Measurements from ENCODE around the gene TXNL4B.
"Not testable (repeated sequence)": the region's sequence is repeated elsewhere in the genome, so short reads cannot be mapped to it uniquely, and the experiment has no call there.

TXNL4B gene

DNA sequence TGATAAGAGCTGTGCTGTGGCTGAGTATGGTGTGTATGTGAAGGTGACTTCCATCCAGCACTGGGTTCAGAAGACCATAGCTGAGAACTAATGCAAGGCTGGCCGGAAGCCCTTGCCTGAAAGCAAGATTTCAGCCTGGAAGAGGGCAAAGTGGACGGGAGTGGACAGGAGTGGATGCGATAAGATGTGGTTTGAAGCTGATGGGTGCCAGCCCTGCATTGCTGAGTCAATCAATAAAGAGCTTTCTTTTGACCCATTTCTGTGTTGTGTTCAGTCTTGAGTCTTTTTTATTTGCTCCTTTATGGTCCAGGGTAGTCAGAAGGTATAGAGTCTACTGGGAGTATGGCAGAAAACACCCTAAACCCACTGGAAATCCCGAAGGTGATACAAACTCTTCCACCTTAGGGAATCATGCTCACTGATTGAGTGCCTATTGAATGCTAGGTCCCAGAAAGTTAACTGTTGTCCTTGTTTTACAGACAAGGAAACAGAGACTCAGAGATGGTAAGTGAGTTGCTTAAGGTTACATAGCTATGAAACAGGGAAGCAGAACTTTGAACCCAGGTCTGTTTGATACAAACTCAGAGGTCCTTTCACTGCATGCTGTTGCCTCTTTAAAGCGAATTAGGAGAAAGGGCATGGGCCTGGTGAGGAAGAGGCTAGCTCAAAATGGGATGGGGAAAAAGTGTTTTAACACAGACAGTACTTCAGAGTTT lies 16.3 kb downstream of the TXNL4B start:
- not testable (repeated sequence) for H3K27me3 ChIP-seq (ENCODE audit: control insufficient read depth in 1 of 2, insufficient read depth in 2 of 2, low read length in 2 of 2); H3K9me3 ChIP-seq (ENCODE audit: control insufficient read depth in 1 of 2, low read length in 2 of 2); H3K4me3 ChIP-seq (ENCODE audit: low read depth in 1 of 2, low read length in 2 of 2); H3K27ac ChIP-seq (ENCODE audit: low read depth, low read length); H3K36me3 ChIP-seq (ENCODE audit: control insufficient read depth in 1 of 2, insufficient read depth in 2 of 2, low read length in 2 of 2); H3K9ac ChIP-seq (ENCODE audit: low read depth in 1 of 2, low read length in 2 of 2)
- H3K4me1 ChIP-seq (ENCODE audit: control insufficient read depth in 1 of 2, insufficient read depth in 2 of 2, low read length in 2 of 2): peaks cover 12 to 13% of the 10 kb centered on the region in 2 donors

DNA sequence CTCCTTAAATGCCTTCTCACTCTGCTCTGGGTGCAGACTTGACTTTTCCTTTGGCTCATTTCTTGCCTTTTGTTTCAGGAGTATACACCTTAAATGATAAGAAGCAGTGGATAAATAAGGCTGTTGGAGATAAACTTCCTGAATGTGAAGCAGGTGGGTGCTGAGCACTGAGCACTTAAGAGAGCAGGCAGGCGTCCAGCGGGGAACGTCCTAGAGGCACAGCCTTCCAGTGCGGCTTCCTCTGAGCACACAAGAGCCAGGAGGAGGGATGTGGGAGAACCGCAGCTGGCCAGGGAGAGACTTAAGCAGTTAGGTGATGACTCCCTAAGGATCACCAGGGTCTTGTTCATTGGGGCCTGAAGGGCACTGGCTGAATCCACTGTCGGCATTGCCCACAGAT lies 18.4 kb downstream of the TXNL4B start:
- H3K27ac ChIP-seq (ENCODE audit: low read depth, low read length); H3K9me3 ChIP-seq (ENCODE audit: control insufficient read depth in 1 of 2, low read length in 2 of 2); H3K27me3 ChIP-seq (ENCODE audit: control insufficient read depth in 1 of 2, insufficient read depth in 2 of 2, low read length in 2 of 2); H3K36me3 ChIP-seq (ENCODE audit: control insufficient read depth in 1 of 2, insufficient read depth in 2 of 2, low read length in 2 of 2); H3K9ac ChIP-seq (ENCODE audit: low read depth in 1 of 2, low read length in 2 of 2); H3K4me3 ChIP-seq (ENCODE audit: low read depth in 1 of 2, low read length in 2 of 2): not testable (repeated sequence)
- peaks cover 12 to 13% of the 10 kb centered on the region in 2 donors for H3K4me1 ChIP-seq (ENCODE audit: control insufficient read depth in 1 of 2, insufficient read depth in 2 of 2, low read length in 2 of 2)

DNA sequence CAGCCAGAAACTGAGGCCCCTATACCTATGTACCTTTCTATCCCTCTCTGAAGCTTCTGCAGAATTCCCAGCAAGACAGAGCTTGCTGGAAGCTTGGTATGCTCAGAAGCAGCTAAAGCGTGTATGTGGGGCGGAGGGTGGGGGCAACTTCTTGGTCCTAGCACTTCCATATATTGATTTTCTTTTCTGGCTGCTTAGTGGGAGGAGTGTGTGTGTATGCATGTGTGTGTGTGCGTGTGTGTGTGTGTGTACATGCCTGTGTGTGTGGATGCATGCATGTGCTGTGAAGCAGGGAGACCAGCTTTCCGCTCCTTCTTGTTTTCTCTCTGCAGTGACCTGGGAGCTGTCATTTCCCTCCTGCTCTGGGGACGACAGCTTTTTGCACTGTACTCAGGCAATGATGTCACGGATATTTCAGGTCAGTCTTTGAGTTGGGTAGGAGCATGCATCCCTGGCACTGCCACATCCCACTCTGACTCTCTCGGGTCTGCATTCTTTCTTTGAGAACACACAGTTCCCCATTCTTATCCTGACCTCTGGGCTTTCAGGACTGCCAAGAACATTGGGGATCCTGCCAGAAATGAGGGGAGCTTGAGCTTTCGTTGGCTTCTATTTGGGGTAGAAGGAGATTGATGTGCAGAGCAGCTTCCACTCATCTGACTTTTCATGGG lies 19.7 kb downstream of the TXNL4B start:
- no peaks in the 10 kb centered on the region for H3K36me3 ChIP-seq (ENCODE audit: control insufficient read depth in 1 of 2, insufficient read depth in 2 of 2, low read length in 2 of 2)
- peaks cover 12 to 13% of the 10 kb centered on the region in 2 donors for H3K4me1 ChIP-seq (ENCODE audit: control insufficient read depth in 1 of 2, insufficient read depth in 2 of 2, low read length in 2 of 2)
- no peaks in the 10 kb centered on the region for H3K27me3 ChIP-seq (ENCODE audit: control insufficient read depth in 1 of 2, insufficient read depth in 2 of 2, low read length in 2 of 2)
- H3K9ac ChIP-seq (ENCODE audit: low read depth in 1 of 2, low read length in 2 of 2): no peak overlapping the region
- no peaks in the 10 kb centered on the region for H3K9me3 ChIP-seq (ENCODE audit: control insufficient read depth in 1 of 2, low read length in 2 of 2)
- H3K27ac ChIP-seq (ENCODE audit: low read depth, low read length): no peak overlapping the region
- no peak overlapping the region for H3K4me3 ChIP-seq (ENCODE audit: low read depth in 1 of 2, low read length in 2 of 2)

DNA sequence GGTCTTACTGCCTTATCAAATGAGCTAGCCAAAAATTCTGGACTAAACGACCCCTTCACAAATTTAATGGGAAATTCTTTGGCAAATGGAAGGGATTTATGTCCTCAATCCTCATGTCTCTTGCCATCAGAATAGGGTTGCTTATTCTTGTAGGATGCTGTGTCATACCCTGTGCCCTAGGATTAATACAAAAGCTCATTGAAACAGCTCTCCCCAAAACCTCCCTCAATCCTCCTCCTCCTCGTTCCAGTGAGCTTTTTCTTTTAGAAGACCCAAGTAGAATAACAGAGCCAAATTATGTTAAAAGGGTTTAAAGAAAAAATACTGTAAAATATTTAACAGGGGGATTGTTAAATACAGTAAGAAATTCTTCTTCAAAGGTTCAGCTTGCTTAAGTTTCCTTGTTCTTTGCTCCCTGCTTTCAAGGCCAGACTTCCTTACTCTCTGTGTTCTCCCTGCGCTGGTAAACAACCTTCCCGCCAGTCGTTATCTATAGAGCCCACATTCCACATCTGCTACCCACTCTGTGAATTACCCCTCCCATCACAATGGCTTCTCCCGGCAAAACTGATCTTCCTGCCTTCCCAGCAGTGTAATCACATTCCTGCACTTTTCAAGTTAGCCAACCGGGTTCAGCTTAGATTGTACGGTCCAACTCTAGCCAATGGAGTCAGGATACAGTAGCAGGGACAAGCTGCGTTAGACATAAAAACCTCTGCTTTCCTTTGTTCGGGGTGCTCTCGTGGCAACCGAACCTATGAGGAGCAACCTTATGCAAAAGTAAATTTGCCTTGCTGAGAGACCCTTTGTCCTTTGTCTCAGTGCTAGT lies 20.7 kb downstream of the TXNL4B start:
- H3K27me3 ChIP-seq (ENCODE audit: control insufficient read depth in 1 of 2, insufficient read depth in 2 of 2, low read length in 2 of 2): no peaks in the 10 kb centered on the region
- H3K27ac ChIP-seq (ENCODE audit: low read depth, low read length): no peak overlapping the region
- H3K4me1 ChIP-seq (ENCODE audit: control insufficient read depth in 1 of 2, insufficient read depth in 2 of 2, low read length in 2 of 2): peaks cover 12 to 13% of the 10 kb centered on the region in 2 donors
- no peaks in the 10 kb centered on the region for H3K36me3 ChIP-seq (ENCODE audit: control insufficient read depth in 1 of 2, insufficient read depth in 2 of 2, low read length in 2 of 2)
- H3K9ac ChIP-seq (ENCODE audit: low read depth in 1 of 2, low read length in 2 of 2): no peak overlapping the region
- no peaks in the 10 kb centered on the region for H3K9me3 ChIP-seq (ENCODE audit: control insufficient read depth in 1 of 2, low read length in 2 of 2)
- H3K4me3 ChIP-seq (ENCODE audit: low read depth in 1 of 2, low read length in 2 of 2): no peak overlapping the region

DNA sequence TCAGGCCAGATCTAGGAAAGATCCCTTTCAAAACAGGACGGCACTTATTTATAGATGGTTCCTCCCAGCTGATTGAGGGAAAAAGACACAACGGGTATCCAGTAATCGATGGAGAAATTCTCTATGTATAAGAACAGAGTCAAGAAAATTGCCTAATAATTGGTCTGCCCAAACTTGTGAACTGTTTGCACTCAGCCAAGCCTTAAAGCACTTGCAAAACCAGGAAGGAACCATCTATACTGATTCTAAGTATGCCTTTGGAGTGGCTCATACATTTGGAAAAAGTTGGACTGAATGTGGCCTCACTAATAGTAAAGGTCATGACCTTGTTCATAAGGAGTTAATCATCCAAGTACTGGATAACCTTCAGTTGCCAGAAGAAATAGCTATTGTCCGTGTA lies 24.5 kb downstream of the TXNL4B start:
- H3K36me3 ChIP-seq (ENCODE audit: control insufficient read depth in 1 of 2, insufficient read depth in 2 of 2, low read length in 2 of 2): peaks cover 0 to 3% of the 10 kb centered on the region in 2 donors
- peaks cover 6 to 12% of the 10 kb centered on the region in 2 donors for H3K4me1 ChIP-seq (ENCODE audit: control insufficient read depth in 1 of 2, insufficient read depth in 2 of 2, low read length in 2 of 2)
- H3K27ac ChIP-seq (ENCODE audit: low read depth, low read length): no peak overlapping the region
- no peak overlapping the region for H3K4me3 ChIP-seq (ENCODE audit: low read depth in 1 of 2, low read length in 2 of 2)
- H3K9me3 ChIP-seq (ENCODE audit: control insufficient read depth in 1 of 2, low read length in 2 of 2): no peaks in the 10 kb centered on the region
- no peaks in the 10 kb centered on the region for H3K27me3 ChIP-seq (ENCODE audit: control insufficient read depth in 1 of 2, insufficient read depth in 2 of 2, low read length in 2 of 2)
- H3K9ac ChIP-seq (ENCODE audit: low read depth in 1 of 2, low read length in 2 of 2): no peak overlapping the region

DNA sequence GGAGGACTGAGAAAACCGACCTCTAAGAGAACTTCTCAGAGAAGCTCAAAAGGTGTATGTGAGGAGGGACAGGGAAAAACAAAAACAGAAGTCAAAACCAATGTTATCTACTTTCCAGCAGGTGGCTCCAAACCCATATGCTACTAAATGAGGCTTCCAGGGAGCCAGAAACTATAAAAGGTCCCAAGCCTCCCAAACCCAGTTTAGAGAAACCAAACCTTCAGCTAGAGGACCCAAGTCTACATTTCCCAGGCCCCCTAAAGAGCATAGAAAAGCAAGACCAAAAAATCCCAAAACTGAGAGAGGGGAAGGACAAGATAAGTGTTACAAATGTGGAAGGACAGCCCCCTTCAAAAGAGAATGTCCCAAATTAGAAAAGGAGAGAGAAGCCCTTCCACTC lies 26.7 kb downstream of the TXNL4B start:
- H3K27ac ChIP-seq (ENCODE audit: low read depth, low read length): no peak overlapping the region
- no peaks in the 10 kb centered on the region for H3K4me1 ChIP-seq (ENCODE audit: control insufficient read depth in 1 of 2, insufficient read depth in 2 of 2, low read length in 2 of 2)
- no peaks in the 10 kb centered on the region for H3K9me3 ChIP-seq (ENCODE audit: control insufficient read depth in 1 of 2, low read length in 2 of 2)
- H3K36me3 ChIP-seq (ENCODE audit: control insufficient read depth in 1 of 2, insufficient read depth in 2 of 2, low read length in 2 of 2): peaks cover 0 to 3% of the 10 kb centered on the region in 2 donors
- H3K4me3 ChIP-seq (ENCODE audit: low read depth in 1 of 2, low read length in 2 of 2): no peak overlapping the region
- H3K27me3 ChIP-seq (ENCODE audit: control insufficient read depth in 1 of 2, insufficient read depth in 2 of 2, low read length in 2 of 2): no peaks in the 10 kb centered on the region
- H3K9ac ChIP-seq (ENCODE audit: low read depth in 1 of 2, low read length in 2 of 2): no peak overlapping the region

DNA sequence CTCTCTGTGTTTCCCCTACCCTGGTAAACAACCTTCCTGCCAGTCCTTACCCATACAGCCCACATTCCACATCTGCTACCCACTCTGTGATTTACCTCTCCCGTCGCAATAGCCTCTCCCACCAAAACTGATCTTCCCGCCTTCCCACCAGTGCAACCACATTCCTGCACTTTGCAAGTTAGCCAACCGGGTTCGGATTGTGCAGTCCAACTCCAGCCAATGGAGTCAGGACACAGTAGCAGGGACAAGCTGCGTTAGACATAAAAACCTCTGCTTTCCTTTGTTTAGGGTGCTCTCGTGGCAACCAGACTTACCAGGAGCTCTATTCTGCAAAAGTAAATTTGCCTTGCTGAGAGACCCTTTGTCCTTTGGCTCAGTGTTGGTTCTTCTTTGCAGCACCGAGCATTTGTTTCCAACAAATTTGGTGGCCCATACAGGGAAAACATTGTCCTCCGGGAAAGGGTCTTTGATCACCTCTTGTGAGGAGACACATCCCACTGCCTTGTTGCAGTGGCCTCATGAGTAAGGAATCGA lies 29.0 kb downstream of the TXNL4B start:
- Histone ChIP-seq H3K36me3 (ENCODE audit: control insufficient read depth in 1 of 2, insufficient read depth in 2 of 2, low read length in 2 of 2) (peaks cover 0 to 3% of the 10 kb centered on the region in 2 donors), H3K27me3 (ENCODE audit: control insufficient read depth in 1 of 2, insufficient read depth in 2 of 2, low read length in 2 of 2) (no peaks in the 10 kb centered on the region), H3K9me3 (ENCODE audit: control insufficient read depth in 1 of 2, low read length in 2 of 2) (no peaks in the 10 kb centered on the region), H3K4me3 (ENCODE audit: low read depth in 1 of 2, low read length in 2 of 2) (no peak overlapping the region), H3K9ac (ENCODE audit: low read depth in 1 of 2, low read length in 2 of 2) (no peak overlapping the region), H3K27ac (ENCODE audit: low read depth, low read length) (no peak overlapping the region), H3K4me1 (ENCODE audit: control insufficient read depth in 1 of 2, insufficient read depth in 2 of 2, low read length in 2 of 2) (no peaks in the 10 kb centered on the region)

DNA sequence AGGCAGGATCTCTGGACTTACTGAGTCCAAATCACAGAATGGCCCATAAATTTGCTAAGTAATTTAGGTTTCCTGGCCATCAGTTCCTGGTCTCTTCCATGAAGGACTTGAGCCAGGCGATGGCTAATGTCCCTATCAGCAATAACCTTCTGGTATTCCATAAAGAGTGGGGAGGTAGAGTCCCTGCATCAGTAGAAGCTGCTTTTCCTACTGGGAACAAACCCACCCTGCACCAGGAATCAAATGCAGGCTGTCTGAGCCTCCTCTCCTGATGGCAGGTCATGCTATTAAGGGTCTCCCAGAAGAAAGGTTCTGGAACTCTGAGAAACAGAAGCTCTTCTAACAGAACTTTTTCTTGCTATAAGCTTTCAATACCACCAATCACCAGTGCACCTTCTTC lies 31.9 kb downstream of the TXNL4B start:
- H3K9me3 ChIP-seq (ENCODE audit: control insufficient read depth in 1 of 2, low read length in 2 of 2): no peaks in the 10 kb centered on the region
- no peaks in the 10 kb centered on the region for H3K27me3 ChIP-seq (ENCODE audit: control insufficient read depth in 1 of 2, insufficient read depth in 2 of 2, low read length in 2 of 2)
- H3K27ac ChIP-seq (ENCODE audit: low read depth, low read length): no peak overlapping the region
- H3K9ac ChIP-seq (ENCODE audit: low read depth in 1 of 2, low read length in 2 of 2): no peak overlapping the region
- no peak overlapping the region for H3K4me3 ChIP-seq (ENCODE audit: low read depth in 1 of 2, low read length in 2 of 2)
- H3K4me1 ChIP-seq (ENCODE audit: control insufficient read depth in 1 of 2, insufficient read depth in 2 of 2, low read length in 2 of 2): no peaks in the 10 kb centered on the region
- peaks cover 0 to 3% of the 10 kb centered on the region in 2 donors for H3K36me3 ChIP-seq (ENCODE audit: control insufficient read depth in 1 of 2, insufficient read depth in 2 of 2, low read length in 2 of 2)

DNA sequence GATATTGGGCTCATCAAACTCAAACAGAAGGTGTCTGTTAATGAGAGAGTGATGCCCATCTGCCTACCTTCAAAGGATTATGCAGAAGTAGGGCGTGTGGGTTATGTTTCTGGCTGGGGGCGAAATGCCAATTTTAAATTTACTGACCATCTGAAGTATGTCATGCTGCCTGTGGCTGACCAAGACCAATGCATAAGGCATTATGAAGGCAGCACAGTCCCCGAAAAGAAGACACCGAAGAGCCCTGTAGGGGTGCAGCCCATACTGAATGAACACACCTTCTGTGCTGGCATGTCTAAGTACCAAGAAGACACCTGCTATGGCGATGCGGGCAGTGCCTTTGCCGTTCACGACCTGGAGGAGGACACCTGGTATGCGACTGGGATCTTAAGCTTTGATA lies 33.0 kb downstream of the TXNL4B start:
- no peaks in the 10 kb centered on the region for H3K27me3 ChIP-seq (ENCODE audit: control insufficient read depth in 1 of 2, insufficient read depth in 2 of 2, low read length in 2 of 2)
- no peak overlapping the region for H3K27ac ChIP-seq (ENCODE audit: low read depth, low read length)
- peaks cover 0 to 3% of the 10 kb centered on the region in 2 donors for H3K36me3 ChIP-seq (ENCODE audit: control insufficient read depth in 1 of 2, insufficient read depth in 2 of 2, low read length in 2 of 2)
- no peaks in the 10 kb centered on the region for H3K4me1 ChIP-seq (ENCODE audit: control insufficient read depth in 1 of 2, insufficient read depth in 2 of 2, low read length in 2 of 2)
- no peak overlapping the region for H3K4me3 ChIP-seq (ENCODE audit: low read depth in 1 of 2, low read length in 2 of 2)
- no peak overlapping the region for H3K9ac ChIP-seq (ENCODE audit: low read depth in 1 of 2, low read length in 2 of 2)
- no peaks in the 10 kb centered on the region for H3K9me3 ChIP-seq (ENCODE audit: control insufficient read depth in 1 of 2, low read length in 2 of 2)

DNA sequence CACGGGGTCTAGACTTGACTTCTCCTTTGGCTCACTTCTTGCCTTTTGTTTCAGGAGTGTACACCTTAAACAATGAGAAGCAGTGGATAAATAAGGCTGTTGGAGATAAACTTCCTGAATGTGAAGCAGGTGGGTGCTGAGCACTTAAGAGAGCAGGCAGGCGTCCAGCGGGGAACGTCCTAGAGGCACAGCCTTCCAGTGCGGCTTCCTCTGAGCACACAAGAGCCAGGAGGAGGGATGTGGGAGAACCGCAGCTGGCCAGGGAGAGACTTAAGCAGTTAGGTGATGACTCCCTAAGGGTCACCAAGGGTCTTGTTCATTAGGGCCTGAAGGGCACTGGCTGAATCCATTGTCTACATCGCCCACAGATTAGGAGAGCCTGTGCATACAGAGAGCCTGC lies 34.4 kb downstream of the TXNL4B start:
- not testable (repeated sequence) for H3K4me1 ChIP-seq (ENCODE audit: control insufficient read depth in 1 of 2, insufficient read depth in 2 of 2, low read length in 2 of 2); H3K27ac ChIP-seq (ENCODE audit: low read depth, low read length); H3K9me3 ChIP-seq (ENCODE audit: control insufficient read depth in 1 of 2, low read length in 2 of 2); H3K36me3 ChIP-seq (ENCODE audit: control insufficient read depth in 1 of 2, insufficient read depth in 2 of 2, low read length in 2 of 2); H3K9ac ChIP-seq (ENCODE audit: low read depth in 1 of 2, low read length in 2 of 2); H3K27me3 ChIP-seq (ENCODE audit: control insufficient read depth in 1 of 2, insufficient read depth in 2 of 2, low read length in 2 of 2); H3K4me3 ChIP-seq (ENCODE audit: low read depth in 1 of 2, low read length in 2 of 2)
